ENCODE data around the gene PRKCA.

GRCh38 chr17:66751771-66752170 lies 449.4 kb downstream of the PRKCA start:
- TF ChIP-seq CTCF (IDR thresholded peaks at IDR 0.05) (no peak), POLR2AphosphoS5 (IDR thresholded peaks at IDR 0.05) (no peak)
